Astrocyte of the spinal cord (primary cell): Measurements from ENCODE around the gene SOD3.

Source experiments
- DNase-seq: peaks from one replicate; pipeline ENCODE4 v3.0.0; 2011; ENCODE audit warnings: low read depth, low spot score
- H3K4me3 ChIP-seq: 2 replicates; pipeline ENCODE4 v1.5.1; 2011; ENCODE audit warnings: low read depth, mild to moderate bottlenecking, low read length, moderate library complexity
- CTCF ChIP-seq: IDR thresholded peaks from 2 replicates; pipeline ENCODE4 v1.5.1; 2012; ENCODE audit warnings: low read depth, mild to moderate bottlenecking, low read length, inconsistent platforms
- in situ Hi-C: cut with HindIII; loops from 2 replicates; pipeline ENCODE4 v1.10.0; 2017; ENCODE audit warnings: low sequenced_read_pairs

SOD3 gene

GRCh38 chr4:24795666-24796381 is 451 bp downstream of the SOD3 start:
- H3K4me3 ChIP-seq, result peak overlapping the region; percentile 21
- in situ Hi-C loops, result no loop called here
- no peak for DNase-seq
- TF ChIP-seq CTCF, result no peak

- DNase-seq, result no peak
- in situ Hi-C loops, result no loop called here
- no peak overlapping the region for H3K4me3 ChIP-seq
- TF ChIP-seq CTCF, result no peak
Observed at GRCh38 chr4:24796620-24797019, 1.2 kb downstream of the SOD3 start.

GRCh38 chr4:24798036-24798610 is 2.8 kb downstream of the SOD3 start:
- DNase-seq, result no peak
- in situ Hi-C loops, result no loop called here
- TF ChIP-seq CTCF, result no peak
- H3K4me3 ChIP-seq, result no peak overlapping the region

- no peak for DNase-seq
- in situ Hi-C loops, result no loop called here
- TF ChIP-seq CTCF, result no peak
- no peak overlapping the region for H3K4me3 ChIP-seq
Observed at GRCh38 chr4:24799196-24799543, 3.8 kb downstream of the SOD3 start.

- in situ Hi-C loops, result no loop called here
- TF ChIP-seq CTCF, result no peak
- no peak for DNase-seq
- H3K4me3 ChIP-seq, result peak overlapping the region; percentile 24
Observed at GRCh38 chr4:24799544-24800324, 4.4 kb downstream of the SOD3 start.

GRCh38 chr4:24800325-24800895 is 5.0 kb downstream of the SOD3 start:
- in situ Hi-C loops, result no loop called here
- no peak for DNase-seq
- H3K4me3 ChIP-seq, result peak overlapping the region; percentile 24
- no peak for TF ChIP-seq CTCF
